Glutamatergic neuron (in vitro differentiated cells): ENCODE measurements around the gene PHLPP2. TPM values are rescaled to one million over a fixed set of nuclear protein-coding genes. Genes with fewer than 3 reads are reported as not detected.
A peak's percentile ranks its signal among the peaks of the same experiment; 100 is the strongest.

ENCODE experiments used
- DNase-seq: peaks from one replicate; pipeline ENCODE4 v3.0.0; 2022
- H3K27ac Mint-ChIP-seq: one replicate; pipeline ENCODE4 v1.8.0; 2020; ENCODE audit warnings: mild to moderate bottlenecking, mixed read lengths, inconsistent platforms; ENCODE audit not compliant: unreplicated experiment
- H3K27me3 Mint-ChIP-seq: one replicate; pipeline ENCODE4 v1.8.0; 2020; ENCODE audit warnings: mild to moderate bottlenecking, moderate library complexity, mixed read lengths, inconsistent platforms; ENCODE audit not compliant: unreplicated experiment
- H3K36me3 Mint-ChIP-seq: one replicate; pipeline ENCODE4 v1.8.0; 2020; ENCODE audit warnings: mild to moderate bottlenecking, mixed read lengths, inconsistent platforms; ENCODE audit not compliant: unreplicated experiment
- H3K4me1 Mint-ChIP-seq: one replicate; pipeline ENCODE4 v1.8.0; 2020; ENCODE audit warnings: mild to moderate bottlenecking, low read depth, mixed read lengths, inconsistent platforms; ENCODE audit not compliant: unreplicated experiment
- H3K4me3 Mint-ChIP-seq: one replicate; pipeline ENCODE4 v1.8.0; 2020; ENCODE audit warnings: mild to moderate bottlenecking, mixed read lengths, inconsistent platforms; ENCODE audit not compliant: unreplicated experiment
- H3K9me3 Mint-ChIP-seq: one replicate; pipeline ENCODE4 v1.8.0; 2020; ENCODE audit warnings: mild to moderate bottlenecking, moderate library complexity, mixed read lengths, inconsistent platforms; ENCODE audit not compliant: unreplicated experiment
- CTCF ChIP-seq: fragments of 200-600 bp; sonication (generic); IDR thresholded peaks from one replicate; pipeline ENCODE4 v1.5.0; 2021; ENCODE audit not compliant: partially characterized antibody, unreplicated experiment
- total RNA-seq: library from RNA; stranded (reverse); fragmentation: NEBNext Ultra II Directional; extraction: Animal tissue kit (Norgen Biotek cat#: 25700); gene quantifications from one replicate; pipeline ENCODE4 v1.2.1, GENCODE V29; 2021; ENCODE audit not compliant: unreplicated experiment

Gene PHLPP2
- total RNA-seq, 1 donor from 2014 or later = 8.1 TPM

DNA sequence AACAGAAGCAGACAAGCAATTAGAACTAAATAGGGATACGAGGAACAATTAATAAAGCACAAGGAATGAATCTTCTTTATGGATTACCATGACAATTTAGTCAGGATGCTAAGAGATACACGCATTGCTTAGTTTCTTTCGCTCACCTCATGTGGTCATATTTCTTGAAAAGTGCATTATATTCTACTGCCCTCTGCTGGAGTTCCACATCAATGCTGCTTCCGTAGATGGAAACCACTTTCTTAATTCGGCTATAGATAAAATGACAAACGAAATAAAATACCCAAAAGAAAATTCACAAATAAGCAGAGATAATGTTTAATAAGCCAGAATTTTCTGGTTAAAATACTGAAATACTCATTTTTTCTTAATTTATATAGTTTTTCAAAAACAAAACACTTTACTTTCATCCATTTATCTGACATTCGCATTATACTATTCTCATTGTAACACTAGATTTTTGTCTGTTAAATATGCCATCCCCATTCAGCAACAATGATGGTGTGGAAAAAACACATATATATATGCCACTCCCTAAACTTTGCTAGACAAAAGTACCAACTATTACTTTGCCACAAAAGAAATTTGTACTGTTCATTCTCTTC lies 22.0 kb upstream of the PHLPP2 start:
- H3K27ac Mint-ChIP-seq = no peak overlapping the region
- H3K9me3 Mint-ChIP-seq = no peaks in the 10 kb centered on the region
- H3K4me3 Mint-ChIP-seq = no peak overlapping the region
- no peaks in the 10 kb centered on the region for H3K27me3 Mint-ChIP-seq
- H3K4me1 Mint-ChIP-seq = no peaks in the 10 kb centered on the region
- TF ChIP-seq CTCF = peak; percentile 75
- DNase-seq = no peak
- peaks cover 4% of the 10 kb centered on the region for H3K36me3 Mint-ChIP-seq

GRCh38 chr16:71738855-71739254 lies 14.4 kb upstream of the PHLPP2 start:
- no peaks in the 10 kb centered on the region for H3K36me3 Mint-ChIP-seq
- H3K4me3 Mint-ChIP-seq = no peak overlapping the region
- no peak overlapping the region for H3K27ac Mint-ChIP-seq
- no peak for DNase-seq
- no peaks in the 10 kb centered on the region for H3K4me1 Mint-ChIP-seq
- no peaks in the 10 kb centered on the region for H3K27me3 Mint-ChIP-seq
- no peak for TF ChIP-seq CTCF
- no peaks in the 10 kb centered on the region for H3K9me3 Mint-ChIP-seq

DNA sequence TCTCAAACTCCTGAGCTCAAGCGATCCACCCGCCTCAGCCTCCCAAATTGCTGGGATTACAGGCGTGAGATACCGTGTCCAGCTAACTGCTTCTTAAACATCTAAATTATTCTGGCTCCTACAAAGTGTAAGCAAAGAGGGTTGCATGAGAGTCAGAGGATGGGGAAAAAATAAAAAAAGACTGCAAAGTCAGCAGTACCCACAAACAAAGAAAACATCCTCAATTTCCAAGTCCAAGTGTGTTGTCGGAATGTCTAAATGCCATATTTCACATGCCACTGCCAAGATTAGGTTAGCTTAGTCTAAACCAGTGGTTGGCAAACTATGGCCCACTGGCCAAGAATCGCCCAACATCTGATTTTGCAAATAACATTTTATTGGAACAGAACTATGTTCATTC lies 13.0 kb upstream of the PHLPP2 start:
- no peaks in the 10 kb centered on the region for H3K27me3 Mint-ChIP-seq
- H3K27ac Mint-ChIP-seq = no peak overlapping the region
- TF ChIP-seq CTCF = no peak
- no peak overlapping the region for H3K4me3 Mint-ChIP-seq
- H3K9me3 Mint-ChIP-seq = no peaks in the 10 kb centered on the region
- no peak for DNase-seq
- H3K4me1 Mint-ChIP-seq = no peaks in the 10 kb centered on the region
- no peaks in the 10 kb centered on the region for H3K36me3 Mint-ChIP-seq

GRCh38 chr16:71734511-71734910 lies 10.0 kb upstream of the PHLPP2 start:
- Mint-ChIP-seq H3K9me3 (no peaks in the 10 kb centered on the region), H3K4me3 (no peak overlapping the region), H3K36me3 (no peaks in the 10 kb centered on the region), H3K4me1 (no peaks in the 10 kb centered on the region), H3K27me3 (no peaks in the 10 kb centered on the region), H3K27ac (no peak overlapping the region)
- no peak for DNase-seq
- no peak for TF ChIP-seq CTCF

GRCh38 chr16:71732587-71732986 lies 8.1 kb upstream of the PHLPP2 start:
- Mint-ChIP-seq H3K4me3 (no peak overlapping the region), H3K27ac (no peak overlapping the region)
- no peak for TF ChIP-seq CTCF

More at GRCh38 chr16:71732587-71732986, 8.1 kb upstream of the PHLPP2 start:
- Mint-ChIP-seq H3K9me3 (no peaks in the 10 kb centered on the region), H3K27me3 (no peaks in the 10 kb centered on the region), H3K36me3 (no peaks in the 10 kb centered on the region), H3K4me1 (no peaks in the 10 kb centered on the region)
- DNase-seq = no peak
